Astrocyte of the cerebellum (primary cell): ENCODE results near the gene HOMER1.
A peak's percentile ranks its signal among the peaks of the same experiment; 100 is the strongest.

Experiments
- DNase-seq: peaks from one replicate; pipeline ENCODE4 v3.0.0-alpha.2; 2011; ENCODE audit warnings: low read depth
- H3K4me3 ChIP-seq: 2 replicates; pipeline ENCODE4 v1.5.1; 2011; ENCODE audit warnings: mild to moderate bottlenecking, low read depth, low read length, moderate library complexity
- CTCF ChIP-seq: IDR thresholded peaks from 2 replicates; pipeline ENCODE4 v1.5.1; 2012; ENCODE audit warnings: low read length, low read depth, moderate library complexity, mild to moderate bottlenecking; ENCODE audit errors: missing control alignments
- in situ Hi-C: cut with HindIII; loops from 2 replicates; pipeline ENCODE4 v1.10.0; 2017; ENCODE audit warnings: low sequenced_read_pairs

Gene HOMER1

DNA sequence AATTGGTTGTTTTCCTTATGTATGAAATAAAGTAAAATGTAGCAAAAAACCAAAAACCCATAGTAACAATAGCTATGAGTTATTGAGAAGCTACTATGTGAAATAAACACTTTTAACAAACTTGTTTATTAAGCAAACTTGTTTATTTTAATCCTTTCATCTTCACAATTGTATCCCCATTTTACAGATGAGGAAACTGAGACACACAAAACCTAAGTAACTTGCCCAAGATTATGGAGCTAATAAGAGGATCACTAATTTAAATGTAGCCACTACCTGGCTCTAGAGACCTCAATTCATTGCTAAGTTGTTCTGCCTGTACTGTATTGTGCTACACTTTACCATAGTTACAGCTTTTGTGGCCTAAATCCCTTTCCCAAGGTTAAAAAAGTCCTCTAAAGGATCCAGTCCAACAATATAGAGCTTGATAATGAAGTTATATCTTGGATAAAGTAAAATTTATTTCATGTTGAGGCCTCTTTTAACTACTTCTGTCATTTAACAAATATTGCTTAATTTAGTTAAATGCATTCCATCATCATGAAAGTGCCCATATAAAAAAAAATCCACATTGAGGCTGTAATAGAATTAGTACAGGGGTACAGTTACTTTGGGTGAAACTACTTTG lies 22.1 kb downstream of the HOMER1 start:
- no peak overlapping the region for H3K4me3 ChIP-seq
- no peak for DNase-seq
- TF ChIP-seq CTCF, result no peak
- in situ Hi-C loops, result no loop called here

DNA sequence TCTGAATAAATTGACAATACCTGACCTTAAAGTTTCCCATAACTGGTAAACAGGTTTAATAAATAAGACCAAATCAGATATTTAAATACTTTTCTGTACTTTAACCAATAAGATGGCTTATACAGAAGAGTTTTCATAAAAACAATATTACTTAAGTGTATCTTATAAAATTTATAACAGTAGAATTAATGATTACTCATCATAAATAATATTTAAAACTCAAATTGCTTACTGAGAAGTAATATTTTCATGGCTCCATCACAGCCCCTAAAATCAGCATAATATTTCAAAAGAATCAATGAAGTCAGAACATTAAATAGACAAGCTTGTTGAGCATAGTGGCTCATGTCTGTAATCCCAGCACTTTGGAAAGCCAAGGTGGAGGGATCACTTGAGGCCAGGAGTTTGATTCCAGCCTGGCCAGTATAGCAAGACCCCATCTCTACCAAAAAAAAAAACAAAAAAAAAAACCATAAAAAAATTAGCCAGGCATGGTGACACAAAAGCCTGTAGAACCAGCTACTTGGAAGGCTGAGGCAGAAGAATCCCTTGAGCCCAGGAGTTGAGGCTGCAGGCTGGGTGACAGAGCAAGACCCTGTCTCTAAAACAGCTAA lies 23.5 kb downstream of the HOMER1 start:
- no peak for TF ChIP-seq CTCF
- H3K4me3 ChIP-seq, result no peak overlapping the region
- DNase-seq, result no peak
- in situ Hi-C loops, result no loop called here

DNA sequence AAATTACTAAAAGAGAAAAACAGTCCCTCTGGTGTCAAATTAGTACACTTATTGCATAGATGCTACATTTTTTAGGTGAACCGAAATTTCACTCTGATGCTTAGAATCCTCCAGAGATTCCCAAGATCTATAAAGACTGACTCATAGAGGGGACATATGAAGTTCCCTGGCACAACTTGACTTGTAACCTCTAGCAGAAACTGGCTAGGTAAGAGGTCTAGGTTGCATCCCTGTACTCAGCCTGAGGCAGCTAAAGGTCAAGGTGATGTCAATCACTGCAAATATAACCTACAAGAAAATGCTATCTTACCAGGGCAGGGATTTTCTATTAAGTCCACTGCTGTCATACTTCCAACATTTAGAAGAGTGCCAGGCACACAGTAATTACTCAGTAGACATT lies 24.2 kb downstream of the HOMER1 start:
- no peak overlapping the region for H3K4me3 ChIP-seq
- TF ChIP-seq CTCF, result no peak
- in situ Hi-C loops, result no loop called here
- no peak for DNase-seq

- peak; percentile 47 for DNase-seq
- in situ Hi-C loops, result no loop called here
- H3K4me3 ChIP-seq, result no peak overlapping the region
- no peak for TF ChIP-seq CTCF
These were observed 25.2 kb downstream of the HOMER1 start for GRCh38 chr5:79488775-79489174.

- no peak overlapping the region for H3K4me3 ChIP-seq
- in situ Hi-C loops, result no loop called here
- TF ChIP-seq CTCF, result no peak
These were observed 25.9 kb downstream of the HOMER1 start for GRCh38 chr5:79488058-79488457.

DNA sequence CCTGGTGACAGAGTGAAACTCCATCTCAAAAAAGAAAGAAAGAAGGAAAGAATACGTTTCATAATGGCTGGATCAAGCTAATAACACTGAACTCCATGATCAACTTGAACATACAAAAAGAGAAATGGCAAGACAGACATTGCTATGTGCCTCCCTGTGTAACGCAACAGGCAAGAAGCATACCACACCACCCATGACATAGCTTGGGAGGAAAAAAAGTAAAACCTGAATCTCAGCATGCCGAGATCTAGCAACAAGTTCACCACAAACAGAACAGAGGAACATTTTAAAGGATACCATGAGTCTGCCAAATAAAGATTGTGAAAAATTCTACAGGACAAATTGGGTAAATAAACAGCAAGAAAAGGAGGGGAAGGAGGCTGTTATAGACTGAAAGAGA lies 26.7 kb downstream of the HOMER1 start:
- no peak for DNase-seq
- in situ Hi-C loops, result no loop called here
- H3K4me3 ChIP-seq, result no peak overlapping the region
- no peak for TF ChIP-seq CTCF

More at GRCh38 chr5:79488058-79488457, 25.9 kb downstream of the HOMER1 start:
- DNase-seq, result no peak
